ENCODE measurements around the gene MIS12.

- TF ChIP-seq EP300 (IDR thresholded peaks at IDR 0.05; ENCODE audit: low read depth), result no peak
- TF ChIP-seq POLR2AphosphoS5 (IDR thresholded peaks at IDR 0.05), result no peak
- TF ChIP-seq CTCF (IDR thresholded peaks at IDR 0.05), result no peak
Measured at GRCh38 chr17:5536866-5537650, 50.7 kb downstream of the MIS12 start.

Data from transverse colon (tissue), 4 donors.